Body of pancreas (tissue), 4 donors: ENCODE data around the gene PAIP1. TPM values are rescaled to one million over a fixed set of nuclear protein-coding genes. Genes with fewer than 3 reads are reported as not detected.

Source experiments
- ATAC-seq: fragments of 150-250 bp; one replicate; pipeline ENCODE4 v1.9.1; 2016
- DNase-seq, 4 donors: peaks; one replicate each; pipeline ENCODE4 v3.0.0-alpha.2; 2019
- H3K27ac ChIP-seq, 4 donors: fragments of 200-600 bp; sonication (generic); 1 replicate in 3 of 4; 2 replicates in 1 of 4; pipeline versions ENCODE4 v1.5.1 to v1.6.1; 2016 to 2019; ENCODE audit warnings: mild to moderate bottlenecking in 1 of 4, mixed read lengths in 1 of 4, moderate library complexity in 1 of 4
- H3K27me3 ChIP-seq, 2 donors: fragments of 200-600 bp; sonication (generic); one replicate each; pipeline ENCODE4 v1.6.0; 2016; ENCODE audit warnings: mild to moderate bottlenecking in 1 of 2
- H3K36me3 ChIP-seq, 2 donors: fragments of 200-600 bp; sonication (generic); replicated peaks in 1 of 2; 2 replicates each; pipeline ENCODE4 v1.5.1; 2016; ENCODE audit warnings: low read depth in 2 of 2; ENCODE audit not compliant: insufficient read depth in 1 of 2
- H3K4me1 ChIP-seq: fragments of 200-600 bp; sonication (generic); one replicate; pipeline ENCODE4 v1.6.0; 2016
- H3K4me3 ChIP-seq, 2 donors: fragments of 200-600 bp; sonication (generic); 1 replicate in 1 of 2; 2 replicates in 1 of 2; pipeline ENCODE4 v1.5.1; 2016 to 2019
- H3K9me3 ChIP-seq, 3 donors: fragments of 200-600 bp; sonication (generic); 1 replicate in 2 of 3; 2 replicates in 1 of 3; pipeline ENCODE4 v1.5.1; 2016
- POLR2A ChIP-seq, 3 donors: fragments of 450-650 bp; IDR thresholded peaks; one replicate each; pipeline ENCODE4 v1.6.1; 2016; ENCODE audit warnings: antibody characterized with exemption in 3 of 3, mild to moderate bottlenecking in 2 of 3
- WGBS, 2 donors: methylation state at CpG; one replicate each; pipeline ENCODE4 v1.1.5; 2017; 5-methylcytosine and 5-hydroxymethylcytosine counted together
- intact Hi-C: fragments of 100-400 bp; cut with DNase I; formaldehyde crosslinking; loops from one replicate; pipeline ENCODE4 v1.15.1; 2023
- total RNA-seq, 2 donors: library from RNA; depleted of rRNA; stranded (reverse); fragments of >200 nt; gene quantifications; one replicate each; pipeline ENCODE4 v1.1.0, GENCODE V29; 2016
- TF ChIP-seq, protein P1 (sequence below), 7 experiments: fragments of 450-650 bp in 4 of 7; fragments of 200-600 bp in 3 of 7; sonication (generic) in 3 of 7; IDR thresholded peaks; one replicate each; pipeline ENCODE4 v1.5.1; 2016 to 2019; ENCODE audit warnings: antibody characterized with exemption in 7 of 7

The PAIP1 gene
- total RNA-seq, 2 donors from 2014 or later = 33.6 to 45.1 TPM

- H3K4me1 ChIP-seq = no peaks in the 10 kb centered on the region
- intact Hi-C loops = no loop called here
- H3K27me3 ChIP-seq = no peaks in the 10 kb centered on the region
- ATAC-seq (no peak), DNase-seq (no peak)
- TF ChIP-seq, protein P1, sequence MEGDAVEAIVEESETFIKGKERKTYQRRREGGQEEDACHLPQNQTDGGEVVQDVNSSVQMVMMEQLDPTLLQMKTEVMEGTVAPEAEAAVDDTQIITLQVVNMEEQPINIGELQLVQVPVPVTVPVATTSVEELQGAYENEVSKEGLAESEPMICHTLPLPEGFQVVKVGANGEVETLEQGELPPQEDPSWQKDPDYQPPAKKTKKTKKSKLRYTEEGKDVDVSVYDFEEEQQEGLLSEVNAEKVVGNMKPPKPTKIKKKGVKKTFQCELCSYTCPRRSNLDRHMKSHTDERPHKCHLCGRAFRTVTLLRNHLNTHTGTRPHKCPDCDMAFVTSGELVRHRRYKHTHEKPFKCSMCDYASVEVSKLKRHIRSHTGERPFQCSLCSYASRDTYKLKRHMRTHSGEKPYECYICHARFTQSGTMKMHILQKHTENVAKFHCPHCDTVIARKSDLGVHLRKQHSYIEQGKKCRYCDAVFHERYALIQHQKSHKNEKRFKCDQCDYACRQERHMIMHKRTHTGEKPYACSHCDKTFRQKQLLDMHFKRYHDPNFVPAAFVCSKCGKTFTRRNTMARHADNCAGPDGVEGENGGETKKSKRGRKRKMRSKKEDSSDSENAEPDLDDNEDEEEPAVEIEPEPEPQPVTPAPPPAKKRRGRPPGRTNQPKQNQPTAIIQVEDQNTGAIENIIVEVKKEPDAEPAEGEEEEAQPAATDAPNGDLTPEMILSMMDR (IDR thresholded peaks at IDR 0.05) = no peak
- no peak for TF ChIP-seq POLR2A (IDR thresholded peaks at IDR 0.05)
- H3K27ac ChIP-seq = no peak overlapping the region
- no peak overlapping the region for H3K4me3 ChIP-seq
- H3K9me3 ChIP-seq = no peaks in the 10 kb centered on the region
- 43 to 68% methylated on average over 1 of the region's 1 CpG for WGBS, 2 donors
- no peaks in the 10 kb centered on the region for H3K36me3 ChIP-seq
These were observed 32.4 kb upstream of the PAIP1 start for GRCh38 chr5:43589310-43589709.

DNA sequence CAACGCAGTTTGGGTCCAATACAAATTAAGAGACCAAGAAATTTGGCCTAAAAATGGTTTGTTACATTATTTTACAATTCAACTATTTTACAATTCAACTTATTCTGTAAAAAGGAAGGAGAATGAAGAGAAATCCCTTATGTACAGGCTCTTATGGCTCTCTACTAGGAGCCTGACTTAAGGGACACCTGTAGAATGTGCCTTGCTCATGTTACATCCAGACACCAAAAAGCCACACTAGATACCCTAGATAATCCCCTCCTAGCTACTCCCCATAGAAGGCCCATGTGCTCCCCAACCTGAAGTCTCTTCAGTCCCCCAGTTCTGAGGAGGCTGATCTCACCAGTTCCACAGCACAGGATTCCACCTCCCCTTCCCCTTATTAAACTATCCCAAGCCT lies 32.0 kb upstream of the PAIP1 start:
- WGBS, 2 donors = 44 to 54% methylated on average over 1 of the region's 1 CpG
- no peaks in the 10 kb centered on the region for H3K4me1 ChIP-seq
- H3K27ac ChIP-seq = no peak overlapping the region
- intact Hi-C loops = no loop called here
- DNase-seq (no peak), ATAC-seq (no peak)
- no peaks in the 10 kb centered on the region for H3K27me3 ChIP-seq
- no peaks in the 10 kb centered on the region for H3K36me3 ChIP-seq
- no peaks in the 10 kb centered on the region for H3K9me3 ChIP-seq
- H3K4me3 ChIP-seq = no peak overlapping the region
- TF ChIP-seq POLR2A (IDR thresholded peaks at IDR 0.05) = no peak

DNA sequence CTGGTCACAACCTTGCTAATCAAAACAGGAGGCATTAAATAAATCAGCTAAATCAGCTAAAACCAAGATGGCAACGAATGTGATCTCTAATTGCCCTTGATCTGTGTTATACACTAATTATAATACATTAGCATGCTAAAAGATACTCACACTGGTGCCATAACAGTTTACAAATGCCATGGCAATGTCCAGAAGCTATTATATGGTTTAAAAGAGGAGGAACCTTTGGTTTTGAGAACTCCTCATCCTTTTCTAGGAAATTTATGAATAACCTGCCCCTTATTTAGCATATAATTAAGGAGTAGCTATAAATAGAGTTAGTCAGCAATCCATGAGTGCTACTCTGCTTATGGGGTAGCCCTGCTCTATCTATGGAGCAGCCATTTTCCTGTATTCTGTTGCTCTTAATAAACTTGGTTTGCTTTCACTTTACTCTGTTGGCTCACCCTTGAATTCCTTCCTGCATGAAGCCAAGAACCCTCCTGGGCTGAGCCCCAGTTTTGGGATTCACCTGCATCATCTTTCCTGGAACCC lies 27.4 kb upstream of the PAIP1 start:
- ATAC-seq = no peak
- no peak overlapping the region for H3K27ac ChIP-seq
- no peaks in the 10 kb centered on the region for H3K9me3 ChIP-seq
- 73 to 78% methylated on average over 1 of the region's 1 CpG for WGBS, 2 donors
- no peak overlapping the region for H3K4me3 ChIP-seq
- intact Hi-C loops = no loop called here
- H3K36me3 ChIP-seq = no peaks in the 10 kb centered on the region
- H3K4me1 ChIP-seq = no peaks in the 10 kb centered on the region
- TF ChIP-seq, protein P1 (IDR thresholded peaks at IDR 0.05) = no peak
- no peak for TF ChIP-seq POLR2A (IDR thresholded peaks at IDR 0.05)
- H3K27me3 ChIP-seq = no peaks in the 10 kb centered on the region
- DNase-seq = no peak

DNA sequence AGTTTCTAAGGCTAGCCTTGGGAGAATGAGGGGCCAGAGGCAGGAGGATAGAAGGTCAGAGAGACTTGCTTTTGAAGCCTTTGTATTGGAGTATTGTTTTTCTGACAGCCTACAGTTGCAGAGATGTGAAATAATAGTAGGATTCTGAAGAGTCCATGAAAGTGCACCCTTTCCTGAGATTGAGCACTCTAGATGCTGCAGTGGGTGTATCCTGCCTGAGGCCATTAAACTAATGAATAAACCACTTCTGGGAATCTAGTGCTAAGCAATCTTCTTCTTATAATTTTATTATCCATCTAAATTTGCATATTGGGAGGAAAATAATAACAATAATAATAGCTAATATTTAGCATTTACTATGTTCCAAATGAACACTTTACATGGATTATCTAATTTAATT lies 26.8 kb upstream of the PAIP1 start:
- Histone ChIP-seq H3K4me3 (no peak overlapping the region), H3K9me3 (no peaks in the 10 kb centered on the region), H3K4me1 (no peaks in the 10 kb centered on the region), H3K27me3 (no peaks in the 10 kb centered on the region), H3K27ac (no peak overlapping the region), H3K36me3 (no peaks in the 10 kb centered on the region)
- intact Hi-C loops = no loop called here
- no peak for TF ChIP-seq POLR2A (IDR thresholded peaks at IDR 0.05)
- TF ChIP-seq, protein P1 (IDR thresholded peaks at IDR 0.05) = no peak
- ATAC-seq (no peak), DNase-seq (no peak)

GRCh38 chr5:43582082-43583005 lies 25.5 kb upstream of the PAIP1 start:
- no peak overlapping the region for H3K4me3 ChIP-seq
- no peak for ATAC-seq
- WGBS, 2 donors = 63 to 66% methylated on average over 4 of the region's 4 CpGs
- H3K36me3 ChIP-seq = no peaks in the 10 kb centered on the region
- no peak for DNase-seq
- no peak overlapping the region for H3K27ac ChIP-seq
- intact Hi-C loops = no loop called here
- no peaks in the 10 kb centered on the region for H3K4me1 ChIP-seq
- H3K27me3 ChIP-seq = no peaks in the 10 kb centered on the region
- TF ChIP-seq POLR2A (IDR thresholded peaks at IDR 0.05) = no peak
- TF ChIP-seq, protein P1 (IDR thresholded peaks at IDR 0.05) = no peak
- no peaks in the 10 kb centered on the region for H3K9me3 ChIP-seq
